ENCODE results near the gene MYOM3. TPM values are rescaled to one million over a fixed set of nuclear protein-coding genes. Genes with fewer than 3 reads are reported as not detected.

MYOM3 gene
- polyA plus RNA-seq, 1 donor from 2014 or later = not detected

- no peak for TF ChIP-seq EP300 (conservative IDR thresholded peaks at IDR 0.05; ENCODE audit: poor library complexity, severe bottlenecking)
- TF ChIP-seq, protein P1, sequence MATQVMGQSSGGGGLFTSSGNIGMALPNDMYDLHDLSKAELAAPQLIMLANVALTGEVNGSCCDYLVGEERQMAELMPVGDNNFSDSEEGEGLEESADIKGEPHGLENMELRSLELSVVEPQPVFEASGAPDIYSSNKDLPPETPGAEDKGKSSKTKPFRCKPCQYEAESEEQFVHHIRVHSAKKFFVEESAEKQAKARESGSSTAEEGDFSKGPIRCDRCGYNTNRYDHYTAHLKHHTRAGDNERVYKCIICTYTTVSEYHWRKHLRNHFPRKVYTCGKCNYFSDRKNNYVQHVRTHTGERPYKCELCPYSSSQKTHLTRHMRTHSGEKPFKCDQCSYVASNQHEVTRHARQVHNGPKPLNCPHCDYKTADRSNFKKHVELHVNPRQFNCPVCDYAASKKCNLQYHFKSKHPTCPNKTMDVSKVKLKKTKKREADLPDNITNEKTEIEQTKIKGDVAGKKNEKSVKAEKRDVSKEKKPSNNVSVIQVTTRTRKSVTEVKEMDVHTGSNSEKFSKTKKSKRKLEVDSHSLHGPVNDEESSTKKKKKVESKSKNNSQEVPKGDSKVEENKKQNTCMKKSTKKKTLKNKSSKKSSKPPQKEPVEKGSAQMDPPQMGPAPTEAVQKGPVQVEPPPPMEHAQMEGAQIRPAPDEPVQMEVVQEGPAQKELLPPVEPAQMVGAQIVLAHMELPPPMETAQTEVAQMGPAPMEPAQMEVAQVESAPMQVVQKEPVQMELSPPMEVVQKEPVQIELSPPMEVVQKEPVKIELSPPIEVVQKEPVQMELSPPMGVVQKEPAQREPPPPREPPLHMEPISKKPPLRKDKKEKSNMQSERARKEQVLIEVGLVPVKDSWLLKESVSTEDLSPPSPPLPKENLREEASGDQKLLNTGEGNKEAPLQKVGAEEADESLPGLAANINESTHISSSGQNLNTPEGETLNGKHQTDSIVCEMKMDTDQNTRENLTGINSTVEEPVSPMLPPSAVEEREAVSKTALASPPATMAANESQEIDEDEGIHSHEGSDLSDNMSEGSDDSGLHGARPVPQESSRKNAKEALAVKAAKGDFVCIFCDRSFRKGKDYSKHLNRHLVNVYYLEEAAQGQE (IDR thresholded peaks at IDR 0.05; ENCODE audit: borderline replicate concordance) = no peak
- TF ChIP-seq SMC3 (conservative IDR thresholded peaks at IDR 0.05; ENCODE audit: poor library complexity) = no peak
- no peak for TF ChIP-seq EZH2 (IDR thresholded peaks at IDR 0.05; ENCODE audit: borderline replicate concordance, insufficient read depth, low read length, poor library complexity, severe bottlenecking)
- TF ChIP-seq RAD21 (conservative IDR thresholded peaks at IDR 0.05) = no peak
- Histone ChIP-seq H3K9me2 (ENCODE audit: insufficient read depth, low read length) (no peaks in the 10 kb centered on the region), H3K4me3 (ENCODE audit: low read length) (no peak overlapping the region), H3F3A (ENCODE audit: insufficient read depth, low read length, poor library complexity, severe bottlenecking) (no peaks in the 10 kb centered on the region), H3K79me2 (replicated peaks; ENCODE audit: insufficient read depth, low read length) (no peaks in the 10 kb centered on the region), H3K27me3 (ENCODE audit: insufficient read depth, low read depth, low read length) (no peaks in the 10 kb centered on the region), H3K4me2 (ENCODE audit: low read length) (no peak overlapping the region), H3K9me3 (ENCODE audit: low read length) (no peaks in the 10 kb centered on the region), H4K20me1 (ENCODE audit: insufficient read depth) (no peaks in the 10 kb centered on the region), H3K27ac (ENCODE audit: low read length) (no peak overlapping the region), H3K9ac (ENCODE audit: low read length) (no peak overlapping the region), H3K36me3 (ENCODE audit: insufficient read depth, low read length) (no peaks in the 10 kb centered on the region), H2AFZ (ENCODE audit: low read depth, low read length) (no peak overlapping the region)
Observed at GRCh38 chr1:24098943-24099638, 12.8 kb downstream of the MYOM3 start.

DNA sequence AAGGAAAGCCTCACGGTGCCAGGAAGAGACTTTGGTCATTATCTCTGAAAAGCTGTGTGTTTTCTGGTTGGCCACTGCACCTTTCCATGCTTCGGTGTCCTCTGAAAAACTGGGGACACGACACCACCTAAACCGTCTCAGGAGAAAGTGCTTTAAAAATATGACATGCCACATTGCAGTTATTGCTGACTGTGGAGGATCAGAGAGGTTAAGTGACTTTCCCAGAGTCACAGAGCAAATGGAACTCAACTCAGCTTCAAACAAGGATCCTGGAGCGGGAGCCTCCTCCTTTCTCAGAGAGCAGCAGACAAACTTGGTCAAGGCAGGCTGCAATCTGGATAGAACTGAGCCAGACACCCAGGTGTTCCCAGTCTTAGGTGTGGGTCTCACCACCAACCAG, 13.8 kb downstream of the MYOM3 start:
- no peaks in the 10 kb centered on the region for H3K9me3 ChIP-seq (ENCODE audit: low read length)
- no peak overlapping the region for H3K4me3 ChIP-seq (ENCODE audit: low read length)
- no peaks in the 10 kb centered on the region for H3K79me2 ChIP-seq (replicated peaks; ENCODE audit: insufficient read depth, low read length)
- TF ChIP-seq EZH2 (IDR thresholded peaks at IDR 0.05; ENCODE audit: borderline replicate concordance, insufficient read depth, low read length, poor library complexity, severe bottlenecking) = no peak
- no peak for TF ChIP-seq POLR2AphosphoS5 (IDR thresholded peaks at IDR 0.05)
- TF ChIP-seq, protein P1 (IDR thresholded peaks at IDR 0.05; ENCODE audit: borderline replicate concordance) = no peak
- TF ChIP-seq CTCF (IDR thresholded peaks at IDR 0.05; ENCODE audit: poor library complexity, severe bottlenecking) = no peak
- H3K4me2 ChIP-seq (ENCODE audit: low read length) = no peak overlapping the region
- no peak overlapping the region for H3K27ac ChIP-seq (ENCODE audit: low read length)
- H4K20me1 ChIP-seq (ENCODE audit: insufficient read depth) = no peaks in the 10 kb centered on the region
- no peak overlapping the region for H3K9ac ChIP-seq (ENCODE audit: low read length)
- H3K36me3 ChIP-seq (ENCODE audit: insufficient read depth, low read length) = no peaks in the 10 kb centered on the region
- H3K27me3 ChIP-seq (ENCODE audit: insufficient read depth, low read depth, low read length) = no peaks in the 10 kb centered on the region
- no peak overlapping the region for H2AFZ ChIP-seq (ENCODE audit: low read depth, low read length)
- no peaks in the 10 kb centered on the region for H3F3A ChIP-seq (ENCODE audit: insufficient read depth, low read length, poor library complexity, severe bottlenecking)
- no peaks in the 10 kb centered on the region for H3K9me2 ChIP-seq (ENCODE audit: insufficient read depth, low read length)

Measured in neural cell (in vitro differentiated cells).